AG04450 (cell line): ENCODE data around the gene SLC7A10. TPM values are rescaled to one million over a fixed set of nuclear protein-coding genes. Genes with fewer than 3 reads are reported as not detected.

Experiments used
- CTCF ChIA-PET: fragments of 300-600, 350-600 bp; formaldehyde crosslinking; extraction: SDS; loops from one replicate; lab custom pipeline; 2022; ENCODE audit warnings: antibody characterized with exemption, inconsistent platforms; lab: Charles Lee
- POLR2A ChIA-PET: fragments of 350-600 bp; formaldehyde crosslinking; extraction: SDS; loops from one replicate; lab custom pipeline; 2021; ENCODE audit warnings: antibody characterized with exemption, inconsistent platforms; lab: Yijun Ruan, JAX
- DNase-seq: peaks from one replicate; pipeline ENCODE4 v3.0.0-alpha.2; 2011; ENCODE audit warnings: low read depth, low spot score
- H3K27ac ChIP-seq: one replicate; pipeline ENCODE4 v1.5.1; 2012; ENCODE audit warnings: low read depth, low read length, control low read depth
- H3K27me3 ChIP-seq: one replicate; pipeline ENCODE4 v1.6.0; 2012; ENCODE audit warnings: low read length; ENCODE audit not compliant: control insufficient read depth, insufficient read depth
- H3K4me3 ChIP-seq: 2 replicates; pipeline ENCODE4 v1.5.1; 2011; ENCODE audit warnings: mild to moderate bottlenecking, low read depth, low read length, control low read depth
- H3K9me3 ChIP-seq: 2 replicates; pipeline ENCODE4 v1.5.1; 2012; ENCODE audit warnings: low read length; ENCODE audit not compliant: control insufficient read depth, insufficient read depth
- polyA plus RNA-seq: library from polyadenylated mRNA; depleted of rRNA; stranded (reverse); fragments of >200 nt; gene quantifications from 2 replicates; pipeline ENCODE4 v1.2.3, GENCODE V29; 2011
- TF ChIP-seq, protein P1 (sequence below): IDR thresholded peaks from 2 replicates; pipeline ENCODE4 v1.5.1; 2011; ENCODE audit warnings: low read depth, low read length, control low read depth, inconsistent platforms

The SLC7A10 gene
- polyA plus RNA-seq, 1 experiment: not detected

- TF ChIP-seq, protein P1, sequence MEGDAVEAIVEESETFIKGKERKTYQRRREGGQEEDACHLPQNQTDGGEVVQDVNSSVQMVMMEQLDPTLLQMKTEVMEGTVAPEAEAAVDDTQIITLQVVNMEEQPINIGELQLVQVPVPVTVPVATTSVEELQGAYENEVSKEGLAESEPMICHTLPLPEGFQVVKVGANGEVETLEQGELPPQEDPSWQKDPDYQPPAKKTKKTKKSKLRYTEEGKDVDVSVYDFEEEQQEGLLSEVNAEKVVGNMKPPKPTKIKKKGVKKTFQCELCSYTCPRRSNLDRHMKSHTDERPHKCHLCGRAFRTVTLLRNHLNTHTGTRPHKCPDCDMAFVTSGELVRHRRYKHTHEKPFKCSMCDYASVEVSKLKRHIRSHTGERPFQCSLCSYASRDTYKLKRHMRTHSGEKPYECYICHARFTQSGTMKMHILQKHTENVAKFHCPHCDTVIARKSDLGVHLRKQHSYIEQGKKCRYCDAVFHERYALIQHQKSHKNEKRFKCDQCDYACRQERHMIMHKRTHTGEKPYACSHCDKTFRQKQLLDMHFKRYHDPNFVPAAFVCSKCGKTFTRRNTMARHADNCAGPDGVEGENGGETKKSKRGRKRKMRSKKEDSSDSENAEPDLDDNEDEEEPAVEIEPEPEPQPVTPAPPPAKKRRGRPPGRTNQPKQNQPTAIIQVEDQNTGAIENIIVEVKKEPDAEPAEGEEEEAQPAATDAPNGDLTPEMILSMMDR: peak; percentile 25; the same call in 1 of the 2 replicates
- CTCF ChIA-PET: interaction anchor here (0.8 to 4.3 kb wide), 12 partner anchors 8 to 594 kb away, joined by 3 to 29 read pairs (median 4); no protein-coding TSS in a partner anchor
- POLR2A ChIA-PET: interaction anchor here (0.6 to 1.5 kb wide), 13 partner anchors 11 to 1501 kb away, joined by 3 to 12 read pairs (median 3); partner anchors contain the start of genes KCTD15 and ZNF302
- H3K27me3 ChIP-seq: peaks cover 3% of the 10 kb centered on the region
- H3K27ac ChIP-seq: peak overlapping the region; percentile 68
- H3K4me3 ChIP-seq: peak overlapping the region; percentile 82
- DNase-seq: peak; percentile 98
- H3K9me3 ChIP-seq: no peaks in the 10 kb centered on the region
These were observed 48.8 kb downstream of the SLC7A10 start for GRCh38 chr19:33176670-33177416.

DNA sequence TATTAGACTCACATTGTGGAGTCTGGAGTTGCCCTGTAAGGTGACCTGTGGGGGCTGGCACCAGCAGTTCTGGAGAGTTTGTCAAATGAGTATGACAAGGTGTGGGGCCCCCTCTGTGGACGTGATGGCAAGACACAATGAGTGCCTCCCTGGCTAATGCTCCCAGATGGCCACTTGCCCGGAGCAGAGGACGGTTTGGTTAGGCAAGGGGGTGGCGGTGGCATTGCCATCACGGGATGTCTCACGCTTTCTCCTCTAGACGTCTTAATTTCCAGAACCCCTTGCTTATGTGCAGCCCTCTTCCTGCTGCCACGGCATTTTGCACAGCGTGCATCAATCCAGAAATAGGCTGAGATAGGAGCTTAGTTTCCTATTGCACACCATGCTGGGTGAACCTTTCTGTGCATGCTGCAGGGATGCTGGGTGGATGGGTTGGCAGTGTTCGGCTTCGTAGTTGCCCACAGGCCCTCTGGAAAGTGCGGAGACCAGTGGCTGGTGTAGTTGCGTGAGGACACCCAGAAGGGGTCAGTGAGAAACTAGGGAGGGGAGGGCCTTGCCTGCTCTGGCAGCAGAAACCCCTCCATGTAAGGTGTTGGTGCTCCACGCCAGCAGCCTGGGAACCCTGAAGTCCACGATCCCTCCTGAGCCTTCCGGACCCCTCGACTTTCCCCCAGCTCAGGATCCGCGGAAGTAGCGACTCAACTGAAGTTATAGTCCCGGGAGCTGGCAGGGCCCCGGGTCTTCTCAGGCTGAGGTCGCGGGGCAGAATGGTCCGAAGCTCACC is 49.6 kb downstream of the SLC7A10 start:
- no peak for DNase-seq
- Histone ChIP-seq H3K4me3 (peak overlapping the region; percentile 82), H3K9me3 (no peaks in the 10 kb centered on the region), H3K27ac (peak overlapping the region; percentile 68), H3K27me3 (no peaks in the 10 kb centered on the region)
- POLR2A ChIA-PET: interaction anchor here (0.6 to 1.5 kb wide), 11 partner anchors 10 to 959 kb away, joined by 3 to 12 read pairs (median 4); partner anchors contain the start of gene KCTD15
- TF ChIP-seq, protein P1: no peak
- CTCF ChIA-PET: interaction anchor here (0.8 to 4.3 kb wide), 10 partner anchors 9 to 595 kb away, joined by 3 to 29 read pairs (median 4); no protein-coding TSS in a partner anchor

DNA sequence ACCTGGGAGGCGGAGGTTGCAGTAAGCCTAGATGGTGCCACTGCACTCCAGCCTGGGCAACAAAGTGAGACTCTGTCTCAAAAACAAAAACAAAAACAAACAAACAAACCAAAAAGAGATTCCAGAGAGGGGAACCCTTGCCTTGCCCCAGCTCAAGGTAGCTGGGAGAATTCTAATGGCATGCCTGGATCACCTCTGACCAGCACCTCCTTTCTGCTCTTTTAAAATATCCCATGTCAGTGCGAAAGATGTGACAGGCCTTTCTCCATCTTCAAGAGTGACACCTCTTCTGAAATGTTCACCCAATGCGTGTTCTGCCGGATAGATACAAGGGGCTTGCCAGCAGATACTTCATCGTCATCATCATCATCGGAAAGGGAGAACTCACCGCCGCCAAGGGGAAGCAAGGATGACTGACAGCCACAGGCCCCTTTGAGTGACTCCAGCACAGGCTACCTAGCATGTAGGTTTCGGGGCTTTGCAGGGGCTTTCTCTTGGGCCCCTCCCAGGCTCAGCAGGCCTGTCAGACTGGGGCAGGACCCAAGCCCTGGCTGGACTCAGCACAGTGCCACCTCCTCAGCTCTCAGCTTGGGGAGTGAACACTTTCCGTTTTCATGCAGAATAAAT is 50.4 kb downstream of the SLC7A10 start:
- H3K27me3 ChIP-seq: no peaks in the 10 kb centered on the region
- TF ChIP-seq, protein P1: no peak
- CTCF ChIA-PET: interaction anchor here (1.0 to 4.3 kb wide), 5 partner anchors 9 to 199 kb away, joined by 3 to 29 read pairs (median 12); no protein-coding TSS in a partner anchor
- peak overlapping the region; percentile 82 for H3K4me3 ChIP-seq
- H3K9me3 ChIP-seq: no peaks in the 10 kb centered on the region
- no peak overlapping the region for H3K27ac ChIP-seq
- POLR2A ChIA-PET: no interaction called here
- no peak for DNase-seq

GRCh38 chr19:33174186-33174585 is 51.5 kb downstream of the SLC7A10 start:
- TF ChIP-seq, protein P1: no peak
- Histone ChIP-seq H3K9me3 (no peaks in the 10 kb centered on the region), H3K27me3 (no peaks in the 10 kb centered on the region), H3K4me3 (no peak overlapping the region), H3K27ac (no peak overlapping the region)
- POLR2A ChIA-PET: interaction anchor here (1.2 kb wide), 1 partner anchor 22 kb away, joined by 3 read pairs; no protein-coding TSS in a partner anchor
- CTCF ChIA-PET: interaction anchor here (1.1 kb wide), 2 partner anchors 10 to 30 kb away, joined by 3 to 4 read pairs; no protein-coding TSS in a partner anchor
- DNase-seq: no peak
